ENCODE results near the gene TRIM16.
"Not testable (repeated sequence)": the region's sequence is repeated elsewhere in the genome, so short reads cannot be mapped to it uniquely, and the experiment has no call there.

Gene TRIM16
- 3.9 to 8.1 reads per million in 2 donors for total RNA-seq

DNA sequence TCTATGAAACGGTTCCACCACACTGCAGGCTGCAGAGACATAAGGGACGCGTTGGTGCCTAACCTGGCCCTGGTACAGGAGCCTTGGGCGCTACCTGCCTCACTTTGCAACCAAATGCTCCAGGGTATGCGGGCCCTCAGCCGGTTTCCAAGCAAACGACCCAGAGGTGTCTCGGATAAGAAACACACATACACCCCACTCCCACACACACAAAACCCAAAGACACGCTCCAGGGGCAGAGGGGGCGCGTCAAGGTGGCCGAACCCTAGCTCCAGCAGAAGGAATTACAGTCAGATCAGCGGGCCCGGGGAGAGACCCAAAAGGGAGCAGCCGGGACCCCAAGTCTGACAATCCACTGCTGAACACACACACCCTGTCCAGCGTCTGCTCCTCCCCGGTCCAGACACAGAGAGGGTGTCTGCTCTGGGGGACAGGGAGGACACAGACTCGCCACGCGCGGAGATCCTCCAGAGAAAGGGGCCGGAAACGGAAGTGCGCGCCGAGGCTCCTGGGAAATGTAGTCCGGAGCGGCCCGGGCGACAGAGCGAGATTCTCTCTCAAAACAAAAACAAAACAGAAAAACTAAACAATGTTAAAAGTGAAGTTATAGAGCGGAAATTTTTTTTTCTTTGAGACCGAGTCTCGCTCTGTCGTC, at the start of gene TRIM16:
Gene TRIM16, minus strand, starts transcription at position 488 of the 655 bp plus-strand sequence. CDS start 32,702 bp downstream, outside the sequence.
- peak; percentile 76 for DNase-seq

DNA sequence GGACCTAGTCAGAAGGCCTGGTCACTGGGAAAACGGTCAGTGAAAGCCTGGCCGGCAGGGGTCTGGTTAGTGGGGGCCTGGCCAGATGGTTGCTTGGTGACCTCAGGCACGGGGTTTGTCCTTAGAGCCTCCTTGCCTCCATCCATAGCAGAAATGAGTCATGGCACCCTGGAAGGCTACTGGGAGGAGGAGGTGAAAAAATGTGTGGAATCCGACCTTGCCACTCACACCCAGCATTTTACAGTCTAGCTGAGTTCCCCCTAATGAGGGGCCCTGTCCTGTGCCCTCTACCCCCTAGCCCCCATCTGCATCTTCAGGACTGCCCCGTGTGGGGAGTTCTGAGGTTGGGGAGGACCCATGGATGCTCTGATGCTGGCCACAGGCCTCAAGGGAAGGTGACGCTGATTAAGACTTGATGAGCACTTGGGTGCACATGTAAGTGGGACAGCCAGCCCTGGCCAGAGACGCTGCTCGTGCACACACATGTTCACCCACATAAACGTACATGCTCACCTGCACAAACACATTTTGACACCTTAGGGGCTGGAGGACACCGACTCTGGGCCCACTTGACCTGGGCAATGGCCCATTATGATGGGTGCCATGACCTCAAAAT, 49.2 kb upstream of the TRIM16 start:
- DNase-seq, result not testable (repeated sequence)

DNA sequence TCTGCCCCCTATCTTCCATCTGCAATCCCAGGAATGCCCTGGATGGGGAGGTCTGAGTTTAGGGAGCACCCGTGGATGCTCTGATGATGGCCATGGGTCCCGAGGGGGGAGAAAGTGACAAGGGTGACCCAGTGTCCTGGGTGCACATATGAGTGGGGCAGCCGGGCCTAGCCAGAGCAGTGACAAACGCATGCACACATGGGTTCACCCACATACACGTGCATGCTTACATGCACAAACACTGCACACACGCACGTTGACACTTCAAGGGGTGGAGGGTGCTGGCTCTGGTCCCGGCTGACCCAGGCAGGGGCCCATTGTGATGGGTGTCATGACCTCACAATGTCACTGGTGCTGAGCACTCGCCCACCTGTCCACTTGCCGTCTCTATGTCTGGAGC, 47.8 kb upstream of the TRIM16 start, which contains the start of gene TBC1D26:
Gene TBC1D26, plus strand, starts transcription at position 384 of the 400 bp plus-strand sequence. CDS start 3,066 bp downstream, outside the sequence.
- DNase-seq, result not testable (repeated sequence)

GRCh38 chr17:15730535-15730934, 46.4 kb upstream of the TRIM16 start:
- DNase-seq, result not testable (repeated sequence)

DNA sequence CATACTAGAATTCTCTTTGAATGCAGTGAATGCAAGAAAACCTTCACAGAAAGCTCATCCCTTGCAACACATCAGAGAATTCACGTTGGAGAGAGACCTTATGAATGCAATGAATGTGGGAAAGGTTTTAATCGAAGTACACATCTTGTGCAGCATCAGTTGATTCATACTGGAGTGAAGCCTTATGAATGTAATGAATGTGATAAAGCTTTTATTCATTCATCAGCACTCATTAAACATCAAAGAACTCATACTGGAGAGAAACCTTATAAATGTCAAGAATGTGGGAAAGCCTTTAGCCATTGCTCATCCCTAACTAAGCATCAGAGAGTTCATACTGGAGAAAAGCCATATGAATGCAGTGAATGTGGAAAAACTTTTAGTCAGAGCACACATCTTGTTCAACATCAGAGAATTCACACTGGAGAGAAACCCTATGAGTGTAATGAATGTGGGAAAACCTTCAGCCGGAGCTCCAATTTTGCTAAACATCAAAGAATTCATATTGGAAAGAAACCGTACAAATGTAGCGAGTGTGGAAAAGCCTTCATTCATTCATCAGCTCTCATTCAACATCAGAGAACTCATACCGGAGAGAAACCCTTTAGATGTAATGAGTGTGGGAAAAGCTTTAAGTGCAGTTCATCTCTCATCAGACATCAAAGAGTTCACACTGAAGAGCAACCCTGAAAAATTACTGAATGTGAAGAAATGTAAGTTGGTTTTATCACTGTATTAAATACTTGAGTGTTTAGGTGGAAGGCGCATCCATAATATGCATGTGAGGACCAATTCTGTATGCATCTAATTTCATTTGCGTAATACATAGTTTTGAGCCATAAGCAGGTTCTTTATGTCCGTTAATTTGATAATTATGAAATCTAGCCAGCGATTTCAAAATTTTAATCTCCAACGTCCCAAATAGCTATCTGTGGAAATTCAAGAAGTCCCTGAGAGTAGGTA, 32.8 kb upstream of the TRIM16 start:
- not testable (repeated sequence) for DNase-seq

DNA sequence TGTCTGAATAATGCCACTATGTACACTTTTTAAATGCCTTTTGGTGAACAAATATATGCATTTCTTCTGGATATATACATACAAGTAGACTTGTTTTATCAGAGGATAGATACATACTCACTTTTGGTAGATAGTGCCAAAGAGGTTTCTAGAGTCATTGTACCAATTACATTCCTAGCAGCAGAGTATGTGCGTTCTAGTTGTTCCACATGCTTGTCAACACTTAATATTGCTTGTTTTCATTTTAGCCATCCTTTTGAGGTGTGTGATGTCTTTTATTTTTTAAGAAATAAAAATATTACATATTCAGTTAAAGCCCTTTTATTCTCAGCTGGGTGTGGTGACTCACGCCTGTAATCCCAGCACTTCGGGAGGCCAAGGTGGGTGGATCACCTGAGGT, 24.8 kb upstream of the TRIM16 start:
- DNase-seq, result not testable (repeated sequence)

- DNase-seq, result not testable (repeated sequence)
Observed at GRCh38 chr17:15704813-15705212, 20.7 kb upstream of the TRIM16 start.

DNA sequence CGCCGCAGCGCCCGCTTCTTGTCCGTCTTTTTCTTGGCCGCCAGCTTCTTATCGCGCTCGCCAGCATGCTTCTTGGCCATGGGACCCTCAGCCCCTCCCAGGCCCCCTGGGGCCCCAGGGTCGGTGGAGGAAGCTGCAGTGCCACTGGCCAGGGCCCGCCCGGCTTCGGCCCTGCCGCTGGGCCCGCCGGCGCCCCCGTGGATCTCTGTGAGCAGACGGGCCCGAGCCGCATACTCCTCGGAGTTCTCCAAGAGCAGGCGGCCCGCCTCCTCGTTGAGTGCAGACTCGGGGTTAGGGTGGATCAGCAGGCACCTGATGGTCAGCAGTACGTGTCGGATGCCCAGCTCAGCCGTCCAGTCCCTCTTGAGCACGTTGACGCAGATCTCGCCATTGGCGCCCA, 20.1 kb upstream of the TRIM16 start:
- DNase-seq, result not testable (repeated sequence)

DNA sequence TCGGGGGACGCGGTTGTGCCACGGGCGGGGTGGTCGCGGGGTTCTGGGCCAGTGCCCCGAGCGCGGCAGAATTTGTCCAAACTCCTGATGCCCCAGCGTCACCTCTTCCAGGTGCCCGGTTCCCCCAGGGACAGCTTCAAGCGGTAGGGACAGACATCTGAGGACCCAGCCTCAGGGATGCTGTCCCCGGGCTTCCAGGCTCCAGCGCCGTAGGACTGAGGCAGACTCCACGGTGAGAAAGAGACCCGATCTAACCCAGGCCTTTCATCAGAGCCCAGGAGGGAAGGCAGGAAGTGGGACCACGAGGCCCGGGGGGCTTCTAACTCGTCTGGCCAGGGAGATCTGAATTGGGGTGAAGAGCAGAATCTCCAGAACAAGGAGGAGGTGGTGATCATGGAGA, 15.8 kb upstream of the TRIM16 start:
- not testable (repeated sequence) for DNase-seq

DNA sequence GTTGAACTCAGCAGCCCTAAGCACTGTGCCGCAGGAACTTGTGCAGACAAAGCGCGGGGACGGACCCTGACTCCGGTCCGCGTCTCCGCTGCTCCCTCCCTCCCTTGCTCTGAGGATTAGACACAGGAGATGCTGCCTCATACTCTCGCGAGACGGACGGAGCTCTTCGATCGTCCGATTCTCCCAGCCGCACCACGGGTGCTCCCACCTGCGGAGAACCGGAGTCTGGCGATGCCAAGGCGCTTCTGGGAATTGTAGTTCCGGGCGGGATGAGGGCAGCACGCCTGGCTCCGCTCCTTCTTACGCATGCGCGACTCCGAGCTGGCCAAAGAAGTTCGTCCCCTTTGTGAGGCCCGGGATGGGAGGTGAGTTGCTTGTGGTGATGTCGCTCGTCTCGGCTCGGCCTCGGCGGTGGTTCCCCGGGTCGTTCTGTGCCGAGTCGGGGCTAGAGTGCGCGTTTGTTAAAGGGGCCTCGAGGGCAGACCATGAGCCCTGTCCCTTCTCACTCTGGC, 15.4 kb upstream of the TRIM16 start, which contains the start of gene ZNF286A:
Gene ZNF286A, plus strand, starts transcription at position 340 of the 512 bp plus-strand sequence. CDS start 578 bp downstream, outside the sequence.
- peak; percentile 90 for DNase-seq

GRCh38 chr17:15698967-15699366, 14.9 kb upstream of the TRIM16 start:
- DNase-seq, result not testable (repeated sequence)

GRCh38 chr17:15687494-15687893, 3.4 kb upstream of the TRIM16 start:
- not testable (repeated sequence) for DNase-seq

DNA sequence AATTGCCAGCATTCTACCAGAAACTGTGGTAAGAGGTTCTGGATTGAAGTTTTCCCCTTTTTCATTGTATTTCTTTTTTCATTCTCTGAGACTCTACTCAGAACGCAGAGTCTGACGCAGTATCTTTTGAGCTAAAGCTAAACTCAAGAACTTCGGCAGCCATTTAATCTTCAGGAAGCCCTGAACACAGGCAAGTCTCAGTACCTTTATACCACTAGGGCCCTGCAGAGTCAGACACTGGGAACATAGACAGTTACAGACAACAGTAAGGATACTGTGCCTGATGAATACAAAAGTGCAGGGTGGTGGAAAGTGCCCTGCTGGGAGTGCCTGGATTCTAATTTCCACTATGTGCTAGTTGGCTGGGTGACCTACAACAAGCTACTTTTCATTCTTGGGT, 976 bp downstream of the TRIM16 start:
- DNase-seq, result not testable (repeated sequence)

GRCh38 chr17:15675991-15676390, 8.1 kb downstream of the TRIM16 start:
- not testable (repeated sequence) for DNase-seq

DNA sequence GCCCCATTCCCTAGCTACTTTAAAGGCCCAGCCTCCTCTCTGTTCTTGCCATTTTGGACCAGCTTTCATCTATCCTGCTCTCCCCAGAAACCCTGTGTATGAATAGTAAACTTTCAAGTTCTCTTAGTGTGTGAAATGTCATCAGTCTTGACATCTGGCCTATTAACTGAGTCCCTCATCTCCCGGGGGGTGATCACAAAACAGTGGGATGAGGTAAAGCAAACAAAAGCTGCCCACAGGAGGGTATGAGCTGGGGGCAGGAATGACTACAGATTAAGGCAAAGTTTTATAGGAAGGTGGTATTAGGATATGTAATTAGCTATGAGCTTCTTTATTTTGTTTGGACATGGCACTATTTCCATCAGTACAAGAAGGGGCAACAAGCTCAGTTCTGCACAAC, 9.5 kb downstream of the TRIM16 start:
- not testable (repeated sequence) for DNase-seq

DNA sequence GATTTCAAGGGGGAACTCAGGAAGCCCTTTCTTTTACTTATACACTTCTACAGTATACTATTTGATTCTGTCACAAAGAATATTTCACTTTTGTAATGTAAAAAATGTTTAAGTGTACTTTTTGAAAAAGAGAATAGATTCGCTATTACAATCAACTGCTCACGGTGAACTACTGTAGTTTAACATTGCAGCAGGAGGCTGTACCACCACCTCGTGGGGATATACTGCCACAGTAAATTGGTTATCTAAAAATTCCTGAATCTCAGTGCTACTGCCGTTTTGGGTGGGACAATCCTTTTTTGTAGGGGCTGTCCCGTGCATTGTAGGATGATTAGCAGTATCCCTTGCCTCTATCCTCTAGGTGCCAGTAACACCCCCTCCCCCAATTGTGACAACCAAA, 14.6 kb downstream of the TRIM16 start:
- DNase-seq, result not testable (repeated sequence)

- no peak for DNase-seq
Observed at GRCh38 chr17:15663691-15664090, 20.4 kb downstream of the TRIM16 start.

- DNase-seq, result no peak
Observed at GRCh38 chr17:15663176-15663575, 20.9 kb downstream of the TRIM16 start.

GRCh38 chr17:15662681-15663080, 21.4 kb downstream of the TRIM16 start:
- DNase-seq, result no peak

GRCh38 chr17:15660077-15660476, 24.0 kb downstream of the TRIM16 start:
- no peak for DNase-seq

DNA sequence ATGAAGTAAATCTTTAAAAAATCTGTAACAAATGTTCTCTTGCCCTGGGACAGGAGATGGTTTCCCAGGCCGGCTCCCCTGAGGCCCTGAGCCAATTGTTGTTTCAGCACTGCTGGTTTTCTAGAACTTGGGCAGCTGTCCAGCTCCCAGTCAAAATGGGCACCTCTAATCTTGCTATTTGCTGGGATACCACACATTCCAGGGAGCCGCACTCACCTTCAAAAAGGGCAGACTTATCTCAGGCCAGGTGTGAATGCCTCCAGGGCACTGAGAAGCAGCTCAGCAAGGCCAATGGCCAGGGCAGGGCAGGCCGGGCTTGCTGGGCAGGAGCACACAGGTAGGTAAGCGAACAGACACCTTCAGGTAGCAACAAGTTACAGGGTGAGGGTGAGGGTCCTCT, 24.4 kb downstream of the TRIM16 start:
- DNase-seq, result no peak

GRCh38 chr17:15659236-15659635, 24.9 kb downstream of the TRIM16 start:
- DNase-seq, result no peak

GRCh38 chr17:15658296-15658695, 25.8 kb downstream of the TRIM16 start:
- no peak for DNase-seq
